Osteoblast (primary cell): ENCODE data around the gene DNASE1L2. TPM values are rescaled to one million over a fixed set of nuclear protein-coding genes. Genes with fewer than 3 reads are reported as not detected.
A peak's percentile ranks its signal among the peaks of the same experiment; 100 is the strongest.

Experiments
- DNase-seq: peaks from one replicate; pipeline ENCODE4 v3.0.0; 2011; ENCODE audit warnings: low spot score, mixed read lengths; ENCODE audit not compliant: insufficient read length; ENCODE audit errors: missing footprints
- H2AFZ ChIP-seq: 2 replicates; pipeline ENCODE4 v1.6.0; 2011; ENCODE audit warnings: mild to moderate bottlenecking, low read length
- H3K27ac ChIP-seq: 2 replicates; pipeline ENCODE4 v1.5.1; 2011; ENCODE audit warnings: mild to moderate bottlenecking, low read depth, low read length, moderate library complexity
- H3K27me3 ChIP-seq: 2 replicates; pipeline ENCODE4 v1.6.0; 2012; ENCODE audit warnings: mild to moderate bottlenecking, control low read depth, inconsistent platforms, low read length, moderate library complexity; ENCODE audit not compliant: insufficient read depth
- H3K36me3 ChIP-seq: 2 replicates; pipeline ENCODE4 v1.5.1; 2011; ENCODE audit warnings: mild to moderate bottlenecking, low read length, control low read depth, moderate library complexity; ENCODE audit not compliant: insufficient read depth
- H3K4me1 ChIP-seq: 2 replicates; pipeline ENCODE4 v1.5.1; 2011; ENCODE audit warnings: mild to moderate bottlenecking, low read length, control low read depth, moderate library complexity; ENCODE audit not compliant: insufficient read depth
- H3K4me2 ChIP-seq: 2 replicates; pipeline ENCODE4 v1.6.0; 2011; ENCODE audit warnings: mild to moderate bottlenecking, low read length; ENCODE audit not compliant: insufficient read depth
- H3K4me3 ChIP-seq: fragments of 200-600 bp; sonication (generic); 3 replicates; pipeline ENCODE4 v1.5.1; 2012; ENCODE audit warnings: mild to moderate bottlenecking, low read length, inconsistent platforms; ENCODE audit not compliant: insufficient read depth
- H3K79me2 ChIP-seq: 2 replicates; pipeline ENCODE4 v1.6.0; 2012; ENCODE audit warnings: mild to moderate bottlenecking, low read length, control low read depth, inconsistent platforms; ENCODE audit not compliant: insufficient read depth
- H3K9me3 ChIP-seq: 2 replicates; pipeline ENCODE4 v1.5.1; 2011; ENCODE audit warnings: low read depth, low read length, control low read depth
- H4K20me1 ChIP-seq: 2 replicates; pipeline ENCODE4 v1.6.0; 2012; ENCODE audit warnings: mild to moderate bottlenecking, low read length, control low read depth; ENCODE audit not compliant: insufficient read depth
- CTCF ChIP-seq: IDR thresholded peaks from 2 replicates; pipeline ENCODE4 v1.5.1; 2011; ENCODE audit warnings: mild to moderate bottlenecking, low read depth, low read length, moderate library complexity; ENCODE audit errors: extremely low read depth
- total RNA-seq: library from RNA; depleted of rRNA; stranded (reverse); fragments of >200 nt; gene quantifications from 2 replicates; pipeline ENCODE4 v1.2.3, GENCODE V29; 2012

The DNASE1L2 gene
- total RNA-seq, 1 donor = 0.72 TPM

GRCh38 chr16:2237102-2237482 lies 848 bp downstream of the DNASE1L2 start:
- Histone ChIP-seq H3K4me3 (peak overlapping the region; percentile 56), H3K79me2 (no peaks in the 10 kb centered on the region), H3K4me1 (peaks cover 6% of the 10 kb centered on the region), H2AFZ (no peak overlapping the region), H3K27me3 (peaks cover 13% of the 10 kb centered on the region), H3K36me3 (peaks cover 22% of the 10 kb centered on the region), H4K20me1 (peaks cover 16% of the 10 kb centered on the region), H3K27ac (no peak overlapping the region), H3K9me3 (no peaks in the 10 kb centered on the region), H3K4me2 (peak overlapping the region; percentile 62)
- TF ChIP-seq CTCF = no peak
- DNase-seq = peak; percentile 83

GRCh38 chr16:2237493-2238149 lies 1.4 kb downstream of the DNASE1L2 start:
- peaks cover 13% of the 10 kb centered on the region for H3K27me3 ChIP-seq
- no peak overlapping the region for H3K4me2 ChIP-seq
- H4K20me1 ChIP-seq = peaks cover 16% of the 10 kb centered on the region
- H2AFZ ChIP-seq = no peak overlapping the region
- H3K36me3 ChIP-seq = peaks cover 26% of the 10 kb centered on the region
- peak; percentile 89 for DNase-seq
- H3K4me3 ChIP-seq = no peak overlapping the region
- H3K27ac ChIP-seq = no peak overlapping the region
- H3K4me1 ChIP-seq = peaks cover 6% of the 10 kb centered on the region
- no peaks in the 10 kb centered on the region for H3K79me2 ChIP-seq
- TF ChIP-seq CTCF = no peak
- H3K9me3 ChIP-seq = no peaks in the 10 kb centered on the region

- no peak for TF ChIP-seq CTCF
- peaks cover 13% of the 10 kb centered on the region for H3K27me3 ChIP-seq
- H3K36me3 ChIP-seq = peaks cover 30% of the 10 kb centered on the region
Observed at GRCh38 chr16:2238150-2238837, 2.0 kb downstream of the DNASE1L2 start.

More at GRCh38 chr16:2238150-2238837, 2.0 kb downstream of the DNASE1L2 start:
- peaks cover 18% of the 10 kb centered on the region for H4K20me1 ChIP-seq
- no peak overlapping the region for H3K4me2 ChIP-seq
- H2AFZ ChIP-seq = no peak overlapping the region
- peak; percentile 72 for DNase-seq
- peaks cover 6% of the 10 kb centered on the region for H3K4me1 ChIP-seq
- H3K27ac ChIP-seq = no peak overlapping the region
- H3K9me3 ChIP-seq = no peaks in the 10 kb centered on the region
- no peak overlapping the region for H3K4me3 ChIP-seq
- no peaks in the 10 kb centered on the region for H3K79me2 ChIP-seq
